Measurements from ENCODE around the gene TBC1D30. TPM values are rescaled to one million over a fixed set of nuclear protein-coding genes. Genes with fewer than 3 reads are reported as not detected.

TBC1D30 gene
- total and polyA plus RNA-seq, 11 donors, result 0.15 to 2.9 (median 0.67) TPM

DNA sequence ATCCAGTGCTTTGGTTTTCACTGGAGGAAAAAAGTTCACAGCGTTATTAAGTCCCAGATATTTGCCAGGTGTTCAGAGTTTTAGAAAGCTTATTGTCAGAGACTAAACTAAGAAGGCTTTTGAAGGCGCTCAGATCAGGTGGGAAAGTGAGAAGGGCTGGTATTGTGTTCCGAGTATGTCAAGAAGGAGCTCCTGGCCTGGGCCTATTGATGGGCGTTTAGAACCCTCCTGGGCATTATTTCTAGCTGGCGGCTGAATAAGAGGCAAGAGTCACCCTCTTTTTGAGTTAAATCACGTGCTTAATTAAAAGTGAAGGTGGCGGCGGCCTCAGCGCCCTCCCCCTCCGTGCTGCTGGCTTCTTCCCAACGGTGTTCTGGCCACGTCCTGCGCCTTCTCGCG is 44.3 kb upstream of the TBC1D30 start:
- DNase-seq, result no peak
- 15 to 22% (median 16%) methylated on average over 12 to 15 of the region's 15 CpGs for WGBS, 4 donors
- peak in 1 of 4 donors; percentile 25 for ATAC-seq
- Histone ChIP-seq H3K9me3 (peaks cover 0 to 17% (median 10%) of the 10 kb centered on the region in 12 donors), H3K4me3 (peak overlapping the region; percentile 40 to 71 (median 62)), H3K4me1 (peaks cover 0 to 27% (median 10%) of the 10 kb centered on the region in 12 donors), H3K27ac (peak overlapping the region in 3 of 12 donors; percentile 21 to 31 (median 22)), H3K36me3 (no peaks in the 10 kb centered on the region), H3K27me3 (peaks cover 0 to 28% (median 0%) of the 10 kb centered on the region in 9 donors)
- TF ChIP-seq POLR2A (IDR thresholded peaks at IDR 0.05), result no peak
- intact Hi-C loops (cut with DNase I), result no loop called here

DNA sequence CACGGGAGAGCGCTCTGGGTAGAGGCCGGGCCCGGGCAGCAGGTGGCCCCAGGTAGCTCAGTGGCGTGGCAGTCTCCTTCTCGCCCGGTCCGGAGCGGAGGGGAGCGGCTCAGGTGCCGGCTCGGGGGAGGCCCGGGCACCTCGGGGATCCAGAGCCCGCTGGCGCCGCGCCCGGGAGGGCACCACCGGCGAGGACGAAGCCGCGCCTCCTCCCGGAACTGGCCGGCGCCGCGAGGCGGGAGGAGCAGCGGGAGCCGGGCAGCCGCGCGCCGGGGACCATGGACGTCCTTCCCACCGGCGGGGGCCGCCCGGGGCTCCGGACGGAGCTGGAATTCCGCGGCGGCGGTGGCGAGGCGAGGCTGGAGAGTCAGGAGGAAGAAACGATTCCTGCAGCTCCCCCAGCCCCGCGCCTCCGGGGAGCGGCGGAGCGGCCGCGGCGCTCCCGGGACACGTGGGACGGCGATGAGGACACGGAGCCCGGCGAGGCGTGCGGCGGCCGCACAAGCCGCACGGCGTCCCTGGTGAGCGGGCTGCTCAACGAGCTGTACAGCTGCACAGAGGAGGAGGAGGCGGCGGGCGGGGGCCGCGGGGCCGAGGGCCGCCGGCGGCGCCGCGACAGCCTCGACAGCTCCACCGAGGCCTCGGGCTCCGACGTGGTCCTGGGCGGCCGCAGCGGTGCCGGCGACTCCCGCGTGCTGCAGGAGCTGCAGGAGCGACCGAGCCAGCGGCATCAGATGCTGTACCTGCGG is 43.7 kb upstream of the TBC1D30 start:
- H3K27me3 ChIP-seq, result peaks cover 0 to 28% (median 0%) of the 10 kb centered on the region in 9 donors
- peak in 3 of 4 donors; percentile 52 to 81 (median 80) for ATAC-seq
- peak overlapping the region; percentile 40 to 71 (median 62) for H3K4me3 ChIP-seq
- peak; percentile 38 to 79 (median 41) for DNase-seq
- H3K36me3 ChIP-seq, result no peaks in the 10 kb centered on the region
- H3K4me1 ChIP-seq, result peaks cover 0 to 27% (median 10%) of the 10 kb centered on the region in 12 donors
- intact Hi-C loops (cut with DNase I), result no loop called here
- H3K27ac ChIP-seq, result peak overlapping the region in 3 of 12 donors; percentile 21 to 31 (median 22)
- peaks cover 0 to 11% (median 7%) of the 10 kb centered on the region in 12 donors for H3K9me3 ChIP-seq
- TF ChIP-seq, protein P1, sequence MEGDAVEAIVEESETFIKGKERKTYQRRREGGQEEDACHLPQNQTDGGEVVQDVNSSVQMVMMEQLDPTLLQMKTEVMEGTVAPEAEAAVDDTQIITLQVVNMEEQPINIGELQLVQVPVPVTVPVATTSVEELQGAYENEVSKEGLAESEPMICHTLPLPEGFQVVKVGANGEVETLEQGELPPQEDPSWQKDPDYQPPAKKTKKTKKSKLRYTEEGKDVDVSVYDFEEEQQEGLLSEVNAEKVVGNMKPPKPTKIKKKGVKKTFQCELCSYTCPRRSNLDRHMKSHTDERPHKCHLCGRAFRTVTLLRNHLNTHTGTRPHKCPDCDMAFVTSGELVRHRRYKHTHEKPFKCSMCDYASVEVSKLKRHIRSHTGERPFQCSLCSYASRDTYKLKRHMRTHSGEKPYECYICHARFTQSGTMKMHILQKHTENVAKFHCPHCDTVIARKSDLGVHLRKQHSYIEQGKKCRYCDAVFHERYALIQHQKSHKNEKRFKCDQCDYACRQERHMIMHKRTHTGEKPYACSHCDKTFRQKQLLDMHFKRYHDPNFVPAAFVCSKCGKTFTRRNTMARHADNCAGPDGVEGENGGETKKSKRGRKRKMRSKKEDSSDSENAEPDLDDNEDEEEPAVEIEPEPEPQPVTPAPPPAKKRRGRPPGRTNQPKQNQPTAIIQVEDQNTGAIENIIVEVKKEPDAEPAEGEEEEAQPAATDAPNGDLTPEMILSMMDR (IDR thresholded peaks at IDR 0.05), result no peak
- TF ChIP-seq POLR2A (IDR thresholded peaks at IDR 0.05), result no peak
- 1% methylated on average over 20 to 103 of the region's 103 CpGs for WGBS, 4 donors

DNA sequence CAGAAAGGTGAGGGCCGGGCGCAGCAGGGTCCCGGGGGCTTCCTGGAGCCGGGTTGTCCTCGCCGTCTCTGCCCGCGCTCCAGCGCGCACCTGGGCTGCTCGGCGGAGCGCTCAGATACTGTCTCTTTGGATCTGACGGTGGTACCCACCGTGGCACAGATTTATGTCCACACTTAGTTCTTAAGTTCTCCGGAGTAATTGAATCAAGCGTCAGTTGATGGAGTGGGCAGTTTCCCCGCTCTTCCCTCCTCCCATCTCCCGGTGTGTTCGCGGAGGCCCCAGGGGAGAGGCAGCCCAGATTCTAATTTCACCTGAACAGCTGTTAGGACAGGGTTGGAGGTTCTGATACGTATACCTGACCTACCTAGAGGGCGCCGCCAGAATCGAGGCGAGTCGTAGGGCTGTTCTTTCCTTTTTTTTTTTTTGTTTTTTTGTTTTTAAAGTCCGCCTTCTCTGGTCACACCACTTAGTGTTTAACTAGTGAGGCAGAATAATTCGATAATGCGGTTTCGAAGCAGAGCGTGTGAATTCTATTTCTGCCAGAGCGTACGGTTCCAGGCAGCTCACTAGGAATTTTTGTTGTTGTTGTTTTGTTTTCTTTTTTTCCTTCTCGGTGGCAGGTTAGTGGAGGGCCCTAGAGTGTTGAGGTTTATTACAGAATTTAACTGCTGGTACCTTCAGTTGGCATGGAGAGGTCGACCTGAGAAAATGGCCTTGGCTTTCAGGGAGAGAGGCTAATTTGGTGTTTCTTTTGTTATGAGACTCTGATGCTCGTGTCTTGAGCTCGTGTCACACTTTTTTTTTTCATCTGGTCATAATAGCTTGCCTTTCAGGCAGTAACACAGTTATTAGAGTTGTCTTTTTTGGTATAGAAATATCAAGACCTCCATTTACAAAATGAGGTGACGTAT is 42.9 kb upstream of the TBC1D30 start:
- Histone ChIP-seq H3K36me3 (no peaks in the 10 kb centered on the region), H3K4me3 (peak overlapping the region; percentile 40 to 71 (median 62)), H3K9me3 (peaks cover 0 to 3% (median 0%) of the 10 kb centered on the region in 12 donors), H3K27me3 (peaks cover 0 to 28% (median 0%) of the 10 kb centered on the region in 9 donors), H3K27ac (peak overlapping the region in 4 of 12 donors; percentile 1 to 61 (median 36)), H3K4me1 (peaks cover 0 to 27% (median 10%) of the 10 kb centered on the region in 12 donors)
- intact Hi-C loops (cut with DNase I), result no loop called here
- 8 to 12% (median 11%) methylated on average over 39 of the region's 39 CpGs for WGBS, 4 donors
- DNase-seq (no peak), ATAC-seq (peak in 2 of 4 donors; percentile 14 to 26)
- TF ChIP-seq, protein P1 (IDR thresholded peaks at IDR 0.05), result no peak
- no peak for TF ChIP-seq POLR2A (IDR thresholded peaks at IDR 0.05)

DNA sequence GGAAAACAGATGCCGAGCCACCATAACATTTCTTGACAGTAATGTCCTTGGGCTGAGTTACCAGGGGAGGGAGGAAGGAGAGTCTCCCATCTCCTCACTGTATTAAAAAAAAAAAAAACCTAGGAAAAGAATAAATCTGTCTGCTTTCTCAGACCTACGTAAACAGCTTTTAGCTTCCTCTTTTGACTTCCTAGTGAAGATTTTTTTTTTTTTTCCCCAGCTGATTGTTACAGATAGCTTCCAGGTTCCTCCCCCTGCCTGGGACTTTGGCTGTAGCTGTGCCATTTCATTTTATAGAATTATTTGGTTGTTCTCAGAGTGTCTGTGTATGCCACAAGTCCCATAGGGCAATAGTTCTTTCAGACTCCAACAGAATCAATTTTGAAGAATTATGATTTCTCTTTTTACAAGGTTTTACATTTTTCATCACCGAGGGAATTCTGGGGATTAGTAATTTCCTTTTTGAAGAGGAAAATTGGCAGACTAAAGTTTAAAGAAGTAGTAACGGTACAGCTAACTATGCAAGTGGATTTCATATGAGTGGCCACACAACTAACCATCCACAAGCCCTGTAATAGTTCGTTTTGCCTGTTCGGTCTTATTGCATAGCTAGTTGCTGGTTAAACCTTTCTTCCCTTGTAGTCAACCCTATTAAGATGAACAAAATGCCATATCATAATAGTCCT is 42.1 kb upstream of the TBC1D30 start:
- Histone ChIP-seq H3K4me3 (peak overlapping the region in 11 of 12 donors; percentile 47 to 71 (median 62)), H3K4me1 (peaks cover 0 to 27% (median 10%) of the 10 kb centered on the region in 12 donors), H3K36me3 (no peaks in the 10 kb centered on the region), H3K27ac (peak overlapping the region in 4 of 12 donors; percentile 1 to 61 (median 36)), H3K9me3 (no peaks in the 10 kb centered on the region), H3K27me3 (peaks cover 0 to 28% (median 0%) of the 10 kb centered on the region in 9 donors)
- 48 to 60% (median 53%) methylated on average over 6 of the region's 6 CpGs for WGBS, 4 donors
- TF ChIP-seq POLR2A (IDR thresholded peaks at IDR 0.05), result no peak
- TF ChIP-seq, protein P1 (IDR thresholded peaks at IDR 0.05), result no peak
- DNase-seq, result peak in 1 of 5 donors; percentile 10
- peak in 1 of 4 donors; percentile 80 for ATAC-seq
- intact Hi-C loops (cut with DNase I), result no loop called here
